Measurements from ENCODE around the gene PACS2.

Gene PACS2

DNA sequence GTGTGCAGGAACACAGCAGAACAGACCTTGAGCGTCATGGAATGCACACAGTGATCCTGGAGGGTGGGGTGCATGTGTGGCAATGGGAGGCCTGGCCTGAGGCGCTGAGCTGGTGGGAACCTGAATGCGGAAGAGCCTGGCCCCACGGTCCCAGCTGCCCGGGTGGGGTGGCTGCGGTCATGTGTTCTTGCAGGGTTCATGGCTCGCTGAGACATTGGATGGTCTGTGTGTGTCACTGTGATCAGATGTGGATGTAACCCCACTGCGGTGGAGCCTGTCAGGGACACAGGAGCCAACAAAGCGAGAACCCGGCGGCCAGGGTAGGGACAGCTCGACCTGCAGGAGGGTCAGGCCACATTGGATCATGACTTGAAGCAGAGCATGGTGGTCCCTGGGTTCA, 128.3 kb downstream of the PACS2 start:
- TF ChIP-seq, protein P1, sequence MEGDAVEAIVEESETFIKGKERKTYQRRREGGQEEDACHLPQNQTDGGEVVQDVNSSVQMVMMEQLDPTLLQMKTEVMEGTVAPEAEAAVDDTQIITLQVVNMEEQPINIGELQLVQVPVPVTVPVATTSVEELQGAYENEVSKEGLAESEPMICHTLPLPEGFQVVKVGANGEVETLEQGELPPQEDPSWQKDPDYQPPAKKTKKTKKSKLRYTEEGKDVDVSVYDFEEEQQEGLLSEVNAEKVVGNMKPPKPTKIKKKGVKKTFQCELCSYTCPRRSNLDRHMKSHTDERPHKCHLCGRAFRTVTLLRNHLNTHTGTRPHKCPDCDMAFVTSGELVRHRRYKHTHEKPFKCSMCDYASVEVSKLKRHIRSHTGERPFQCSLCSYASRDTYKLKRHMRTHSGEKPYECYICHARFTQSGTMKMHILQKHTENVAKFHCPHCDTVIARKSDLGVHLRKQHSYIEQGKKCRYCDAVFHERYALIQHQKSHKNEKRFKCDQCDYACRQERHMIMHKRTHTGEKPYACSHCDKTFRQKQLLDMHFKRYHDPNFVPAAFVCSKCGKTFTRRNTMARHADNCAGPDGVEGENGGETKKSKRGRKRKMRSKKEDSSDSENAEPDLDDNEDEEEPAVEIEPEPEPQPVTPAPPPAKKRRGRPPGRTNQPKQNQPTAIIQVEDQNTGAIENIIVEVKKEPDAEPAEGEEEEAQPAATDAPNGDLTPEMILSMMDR (IDR thresholded peaks at IDR 0.05; ENCODE audit: low read depth, low read length): no peak
- TF ChIP-seq POLR2A (IDR thresholded peaks at IDR 0.05; ENCODE audit: extremely low read depth, insufficient read length) (no peak), MYC (IDR thresholded peaks at IDR 0.05; ENCODE audit: low read depth, low read length) (no peak)
- TF ChIP-seq, protein P2, sequence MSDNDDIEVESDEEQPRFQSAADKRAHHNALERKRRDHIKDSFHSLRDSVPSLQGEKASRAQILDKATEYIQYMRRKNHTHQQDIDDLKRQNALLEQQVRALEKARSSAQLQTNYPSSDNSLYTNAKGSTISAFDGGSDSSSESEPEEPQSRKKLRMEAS (IDR thresholded peaks at IDR 0.05; ENCODE audit: low read depth, low read length): no peak
- no peak overlapping the region for H3K4me3 ChIP-seq (ENCODE audit: low read depth, low read length)
- DNase-seq (ENCODE audit: low read depth): no peak

DNA sequence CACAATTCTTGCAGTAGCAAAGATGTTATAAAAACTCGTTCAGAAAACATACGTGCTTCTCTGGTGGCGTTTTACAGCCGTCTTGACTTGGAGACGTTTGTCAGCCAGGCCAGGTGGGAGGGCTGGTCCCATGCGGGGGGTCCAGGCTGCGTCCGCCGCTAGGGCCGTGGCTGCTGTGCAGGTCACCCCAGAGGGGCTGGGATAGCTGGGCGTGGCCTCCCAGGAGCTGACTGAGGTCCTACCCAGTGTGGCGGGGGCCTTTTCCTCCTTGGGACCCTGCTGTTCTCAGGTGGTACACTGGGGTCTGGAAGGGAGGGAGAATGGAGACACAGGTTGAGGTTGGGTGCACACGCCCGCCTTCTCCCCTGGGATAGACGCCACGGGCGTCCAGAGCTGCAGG, 130.3 kb downstream of the PACS2 start:
- no peak overlapping the region for H3K4me3 ChIP-seq (ENCODE audit: low read depth, low read length)
- no peak for DNase-seq (ENCODE audit: low read depth)
- TF ChIP-seq MYC (IDR thresholded peaks at IDR 0.05; ENCODE audit: low read depth, low read length) (no peak), POLR2A (IDR thresholded peaks at IDR 0.05; ENCODE audit: extremely low read depth, insufficient read length) (no peak)
- TF ChIP-seq, protein P1 (IDR thresholded peaks at IDR 0.05; ENCODE audit: low read depth, low read length): no peak
- TF ChIP-seq, protein P2 (IDR thresholded peaks at IDR 0.05; ENCODE audit: low read depth, low read length): no peak

DNA sequence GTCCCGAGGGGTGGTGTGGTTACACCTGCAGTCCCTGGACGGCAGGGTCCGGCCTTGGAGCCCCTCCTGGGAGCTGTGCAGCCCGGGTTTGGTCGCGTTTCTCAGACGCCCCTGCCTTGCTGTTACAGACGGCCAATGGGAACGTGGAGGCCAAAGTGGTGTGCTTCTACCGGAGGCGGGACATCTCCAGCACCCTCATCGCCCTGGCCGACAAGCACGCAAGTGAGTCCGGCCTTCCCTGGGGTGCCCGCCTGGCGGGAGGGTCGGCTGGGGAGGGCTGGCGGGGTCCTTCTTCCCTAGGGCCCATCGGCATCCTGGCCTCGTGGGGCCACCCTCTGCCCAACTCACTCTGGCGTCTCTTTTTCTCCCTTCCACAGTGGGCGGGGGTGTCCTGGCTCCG, 130.7 kb downstream of the PACS2 start:
- TF ChIP-seq MYC (IDR thresholded peaks at IDR 0.05; ENCODE audit: low read depth, low read length) (no peak), POLR2A (IDR thresholded peaks at IDR 0.05; ENCODE audit: extremely low read depth, insufficient read length) (no peak)
- TF ChIP-seq, protein P2 (IDR thresholded peaks at IDR 0.05; ENCODE audit: low read depth, low read length): no peak
- TF ChIP-seq, protein P1 (IDR thresholded peaks at IDR 0.05; ENCODE audit: low read depth, low read length): no peak
- DNase-seq (ENCODE audit: low read depth): no peak
- no peak overlapping the region for H3K4me3 ChIP-seq (ENCODE audit: low read depth, low read length)

- H3K4me3 ChIP-seq (ENCODE audit: low read depth, low read length): no peak overlapping the region
- TF ChIP-seq MYC (IDR thresholded peaks at IDR 0.05; ENCODE audit: low read depth, low read length) (no peak), POLR2A (IDR thresholded peaks at IDR 0.05; ENCODE audit: extremely low read depth, insufficient read length) (no peak)
- TF ChIP-seq, protein P1 (IDR thresholded peaks at IDR 0.05; ENCODE audit: low read depth, low read length): no peak
- TF ChIP-seq, protein P2 (IDR thresholded peaks at IDR 0.05; ENCODE audit: low read depth, low read length): no peak
- no peak for DNase-seq (ENCODE audit: low read depth)
These were observed 131.6 kb downstream of the PACS2 start for GRCh38 chr14:105445901-105446845.

- TF ChIP-seq, protein P1 (IDR thresholded peaks at IDR 0.05; ENCODE audit: low read depth, low read length): no peak
- no peak overlapping the region for H3K4me3 ChIP-seq (ENCODE audit: low read depth, low read length)
These were observed 132.4 kb downstream of the PACS2 start for GRCh38 chr14:105446971-105447370.

More at GRCh38 chr14:105446971-105447370, 132.4 kb downstream of the PACS2 start:
- DNase-seq (ENCODE audit: low read depth): no peak
